Adipocyte (in vitro differentiated cells): Measurements from ENCODE around the gene SPCS2.

Experiments used
- DNase-seq: peaks from one replicate; pipeline ENCODE4 v3.0.0-alpha.2; 2015; ENCODE audit warnings: low read depth
- H3K27me3 ChIP-seq: replicated peaks from 2 replicates; pipeline ENCODE4 v1.7.0; 2013; ENCODE audit warnings: mild to moderate bottlenecking, low read length, moderate library complexity; ENCODE audit not compliant: control insufficient read depth, insufficient read depth
- H3K36me3 ChIP-seq: 2 replicates; pipeline ENCODE4 v1.7.0; 2013; ENCODE audit warnings: low read length, mild to moderate bottlenecking, moderate library complexity; ENCODE audit not compliant: control insufficient read depth, insufficient read depth, severe bottlenecking
- H3K4me1 ChIP-seq: 2 replicates; pipeline ENCODE4 v1.7.0; 2013; ENCODE audit warnings: mild to moderate bottlenecking, low read length, moderate library complexity; ENCODE audit not compliant: control insufficient read depth, insufficient read depth
- H3K4me3 ChIP-seq: 2 replicates; pipeline ENCODE4 v1.7.0; 2013; ENCODE audit warnings: mild to moderate bottlenecking, low read length, moderate library complexity
- H3K9ac ChIP-seq: 2 replicates; pipeline ENCODE4 v1.7.0; 2013; ENCODE audit warnings: mild to moderate bottlenecking, low read length, moderate library complexity
- H3K9me3 ChIP-seq: 2 replicates; pipeline ENCODE4 v1.7.0; 2013; ENCODE audit warnings: mild to moderate bottlenecking, low read length, moderate library complexity; ENCODE audit not compliant: control insufficient read depth

SPCS2 gene

DNA sequence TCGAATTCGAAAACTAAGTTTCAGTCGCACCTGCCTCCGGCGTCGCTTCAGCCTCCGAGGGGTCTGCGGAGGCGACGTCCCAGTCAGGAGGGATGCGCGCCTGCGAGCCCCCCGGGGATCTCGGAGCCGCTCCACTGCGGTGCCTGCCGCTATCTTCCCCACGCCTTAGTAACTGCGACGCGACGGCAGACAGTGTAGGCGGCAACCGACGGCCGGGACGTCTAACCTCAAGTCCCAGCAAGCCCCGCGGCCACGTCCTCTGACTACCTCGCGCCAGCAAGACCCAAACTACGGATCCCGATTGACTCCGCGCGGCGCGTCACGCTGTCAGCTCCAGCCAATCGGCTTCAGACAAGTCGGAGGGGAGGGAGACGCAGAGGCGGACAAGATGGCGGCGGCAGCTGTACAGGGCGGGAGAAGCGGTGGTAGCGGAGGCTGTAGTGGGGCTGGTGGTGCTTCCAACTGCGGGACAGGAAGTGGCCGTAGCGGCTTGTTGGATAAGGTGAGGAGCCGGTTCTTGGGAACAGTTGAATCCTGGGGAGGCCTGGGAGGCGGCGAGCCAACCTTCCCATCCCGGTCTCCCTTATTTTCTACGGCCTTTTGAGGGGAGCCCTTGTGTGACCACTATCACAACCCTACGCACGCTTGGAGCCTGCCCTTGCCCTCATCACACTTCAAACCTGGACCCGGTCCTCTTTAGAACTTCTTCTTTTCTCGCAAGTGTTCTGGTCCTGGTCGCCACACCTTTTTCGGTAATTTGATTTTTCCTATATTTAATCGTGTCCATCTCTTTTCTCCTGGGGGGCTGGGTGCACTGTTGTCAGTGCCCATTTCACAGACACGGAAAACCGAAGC lies at the start of gene SPCS2, which contains the start of gene XRRA1:
SPCS2 (plus strand) TSS at position 369 of the 855 bp plus-strand sequence; CDS start at position 389, 20 bp downstream.
XRRA1 (minus strand) TSS at position 194 of the 855 bp plus-strand sequence. CDS start 8,213 bp downstream, outside the sequence.
- peak within 1 kb of the TSS; percentile 99 for H3K9ac ChIP-seq
- H3K9me3 ChIP-seq, result no peaks in the 10 kb centered on the region
- peaks cover 5% of the 10 kb centered on the region for H3K36me3 ChIP-seq
- peak; percentile 100 for DNase-seq
- H3K27me3 ChIP-seq, result no peaks in the 10 kb centered on the region
- H3K4me3 ChIP-seq, result peak within 1 kb of the TSS; percentile 100
- peaks cover 35% of the 10 kb centered on the region for H3K4me1 ChIP-seq

DNA sequence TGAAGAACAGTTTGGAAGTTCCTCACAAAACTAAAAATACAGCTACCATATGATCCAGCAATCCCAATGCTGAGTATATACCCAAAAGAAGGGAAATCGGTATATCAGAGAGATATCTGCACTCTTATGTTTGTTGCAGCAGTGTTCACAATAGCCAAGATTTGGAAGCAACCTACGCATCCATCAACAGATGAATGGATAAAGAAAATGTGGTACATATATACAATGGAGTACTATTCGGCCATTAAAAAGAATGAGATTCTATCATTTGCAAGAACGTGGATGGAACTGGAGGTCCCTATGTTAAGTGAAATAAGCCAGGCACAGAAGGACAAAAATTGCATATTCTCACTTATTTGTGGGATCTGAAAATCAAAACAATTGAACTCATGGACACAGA lies 46.7 kb upstream of the SPCS2 start:
- Histone ChIP-seq H3K4me3 (no peak overlapping the region), H3K4me1 (no peaks in the 10 kb centered on the region), H3K9ac (no peak overlapping the region), H3K36me3 (peaks cover 8% of the 10 kb centered on the region), H3K9me3 (peaks cover 19% of the 10 kb centered on the region), H3K27me3 (no peaks in the 10 kb centered on the region)
- DNase-seq, result no peak

- no peak for DNase-seq
- H3K36me3 ChIP-seq, result peaks cover 17% of the 10 kb centered on the region
- no peak overlapping the region for H3K9ac ChIP-seq
- H3K9me3 ChIP-seq, result peaks cover 19% of the 10 kb centered on the region
- no peaks in the 10 kb centered on the region for H3K4me1 ChIP-seq
- no peaks in the 10 kb centered on the region for H3K27me3 ChIP-seq
- no peak overlapping the region for H3K4me3 ChIP-seq
Measured at GRCh38 chr11:74905326-74905725, 43.7 kb upstream of the SPCS2 start.

- Histone ChIP-seq H3K27me3 (no peaks in the 10 kb centered on the region), H3K9ac (no peak overlapping the region), H3K4me3 (no peak overlapping the region), H3K4me1 (no peaks in the 10 kb centered on the region), H3K9me3 (no peaks in the 10 kb centered on the region), H3K36me3 (peaks cover 13% of the 10 kb centered on the region)
- no peak for DNase-seq
Measured at GRCh38 chr11:74909385-74909784, 39.7 kb upstream of the SPCS2 start.

DNA sequence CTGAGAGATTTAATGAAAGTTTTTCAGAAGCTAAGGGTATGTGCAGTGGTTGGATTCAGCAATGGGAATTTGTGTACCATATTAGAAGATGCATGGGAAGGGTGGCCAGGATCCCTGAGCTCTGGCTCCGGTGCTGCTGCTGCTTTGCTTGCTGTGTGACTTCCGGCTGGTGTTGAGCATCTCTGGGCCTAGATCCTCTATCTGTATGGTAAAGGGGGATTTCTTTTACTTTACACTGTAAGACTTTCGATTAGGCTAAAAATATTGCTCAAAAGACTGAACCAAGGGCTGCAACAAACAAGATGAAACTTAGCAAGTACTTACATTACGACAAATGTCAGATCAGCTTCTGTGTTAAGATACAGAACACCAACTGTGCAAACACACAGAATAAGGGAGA lies 39.3 kb upstream of the SPCS2 start:
- Histone ChIP-seq H3K4me3 (no peak overlapping the region), H3K36me3 (peaks cover 17% of the 10 kb centered on the region), H3K27me3 (no peaks in the 10 kb centered on the region), H3K9me3 (no peaks in the 10 kb centered on the region), H3K4me1 (no peaks in the 10 kb centered on the region), H3K9ac (no peak overlapping the region)
- DNase-seq, result no peak

GRCh38 chr11:74923125-74923524 lies 25.9 kb upstream of the SPCS2 start:
- DNase-seq, result no peak
- no peak overlapping the region for H3K4me3 ChIP-seq
- H3K27me3 ChIP-seq, result no peaks in the 10 kb centered on the region
- H3K9me3 ChIP-seq, result no peaks in the 10 kb centered on the region
- H3K36me3 ChIP-seq, result peaks cover 17% of the 10 kb centered on the region
- H3K9ac ChIP-seq, result no peak overlapping the region
- peaks cover 28% of the 10 kb centered on the region for H3K4me1 ChIP-seq

DNA sequence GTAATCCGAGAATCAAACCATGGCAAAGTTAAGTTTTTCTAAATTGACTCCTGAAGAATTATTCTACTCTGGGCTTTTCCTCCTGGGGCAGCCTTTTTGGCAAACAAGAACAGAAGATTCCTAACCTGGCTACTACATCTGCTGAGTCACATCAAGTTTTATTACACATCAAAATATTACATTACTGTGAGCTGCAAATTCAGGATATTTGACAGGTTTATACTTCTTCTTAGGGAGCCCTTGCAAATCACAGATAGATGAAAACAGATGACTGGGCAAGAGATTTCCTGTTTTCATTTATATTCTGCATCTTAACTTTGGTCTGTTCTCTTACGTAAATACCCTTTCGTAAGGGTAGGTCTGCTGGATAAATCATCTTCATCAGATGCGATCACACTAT lies 23.8 kb upstream of the SPCS2 start:
- Histone ChIP-seq H3K9me3 (no peaks in the 10 kb centered on the region), H3K4me3 (no peak overlapping the region), H3K4me1 (peaks cover 28% of the 10 kb centered on the region), H3K36me3 (peaks cover 5% of the 10 kb centered on the region), H3K27me3 (no peaks in the 10 kb centered on the region), H3K9ac (no peak overlapping the region)
- peak; percentile 20 for DNase-seq

GRCh38 chr11:74926304-74927030 lies 22.6 kb upstream of the SPCS2 start:
- H3K4me1 ChIP-seq, result peaks cover 28% of the 10 kb centered on the region
- DNase-seq, result no peak
- H3K4me3 ChIP-seq, result no peak overlapping the region
- no peak overlapping the region for H3K9ac ChIP-seq
- H3K9me3 ChIP-seq, result no peaks in the 10 kb centered on the region
- peaks cover 5% of the 10 kb centered on the region for H3K36me3 ChIP-seq
- no peaks in the 10 kb centered on the region for H3K27me3 ChIP-seq

- no peaks in the 10 kb centered on the region for H3K27me3 ChIP-seq
- H3K4me1 ChIP-seq, result peaks cover 26% of the 10 kb centered on the region
- H3K4me3 ChIP-seq, result no peak overlapping the region
- H3K9ac ChIP-seq, result no peak overlapping the region
- H3K36me3 ChIP-seq, result peaks cover 9% of the 10 kb centered on the region
- H3K9me3 ChIP-seq, result no peaks in the 10 kb centered on the region
- DNase-seq, result no peak
Measured at GRCh38 chr11:74927496-74927895, 21.6 kb upstream of the SPCS2 start.

DNA sequence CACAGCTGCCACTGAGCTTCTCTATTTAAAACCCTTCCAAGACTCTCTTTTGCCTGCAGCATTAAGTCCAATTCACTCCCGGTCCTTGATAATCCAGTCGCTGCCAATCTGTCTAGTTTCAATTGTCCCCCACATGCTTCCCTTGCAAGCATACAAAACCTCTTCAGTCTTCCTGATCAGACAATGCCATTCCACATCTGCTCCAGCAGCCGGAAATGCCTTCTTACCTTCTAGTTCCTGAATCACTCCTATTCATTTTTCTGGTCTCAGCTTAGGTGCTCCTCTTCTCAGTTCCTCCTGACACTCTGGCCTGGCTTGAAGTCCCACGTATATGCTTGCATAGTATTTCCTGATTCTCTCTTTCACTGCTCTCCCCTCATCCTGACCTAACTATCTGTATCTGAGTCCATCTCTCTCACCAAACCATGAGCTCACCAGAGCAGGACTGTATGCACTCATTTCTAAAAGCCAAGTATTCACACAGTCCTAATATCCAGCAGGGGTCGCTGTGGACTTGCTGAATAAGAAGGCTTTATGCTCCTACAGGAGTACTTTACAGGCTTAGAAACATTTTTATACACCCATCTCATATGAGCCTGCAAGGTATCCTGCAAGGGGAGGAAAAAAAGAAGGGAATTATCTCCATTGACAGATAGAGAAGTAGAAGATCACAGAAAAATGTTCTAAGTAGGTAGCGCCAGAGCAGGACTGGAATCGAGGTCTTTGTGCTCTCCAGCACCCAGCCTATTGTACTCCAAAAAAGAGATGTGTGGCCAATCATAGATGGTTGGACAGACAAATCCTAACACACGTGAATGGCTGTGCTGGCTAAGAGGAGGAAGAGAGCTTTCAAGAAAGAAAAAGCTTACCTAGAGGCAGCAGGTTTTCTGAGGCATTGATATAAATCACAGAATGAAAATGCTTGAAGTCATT lies 19.4 kb upstream of the SPCS2 start:
- DNase-seq, result peak; percentile 94
- Histone ChIP-seq H3K36me3 (peaks cover 26% of the 10 kb centered on the region), H3K9ac (no peak overlapping the region), H3K4me1 (peaks cover 17% of the 10 kb centered on the region), H3K4me3 (no peak overlapping the region), H3K27me3 (no peaks in the 10 kb centered on the region), H3K9me3 (no peaks in the 10 kb centered on the region)
